Stimulated activated CD8-positive, alpha-beta memory T cell treated with anti-CD3 and anti-CD28 coated beads, Interleukin-12 subunit alpha, Interleukin-12 subunit beta, amount 100 ng/mL, for 4 hours (primary cell): ENCODE data around the gene FBLN1.
"Not testable (repeated sequence)": the region's sequence is repeated elsewhere in the genome, so short reads cannot be mapped to it uniquely, and the experiment has no call there.

Source experiments
- DNase-seq: peaks from one replicate; pipeline ENCODE4 v3.0.0-alpha.2; 2020; ENCODE audit warnings: low read depth

The FBLN1 gene

GRCh38 chr22:45502215-45503049 lies at the start of gene FBLN1:
FBLN1 (plus strand) TSS chr22:45502883; CDS start chr22:45502986, 103 bp downstream.
- no peak for DNase-seq

GRCh38 chr22:45453764-45454163 lies 48.9 kb upstream of the FBLN1 start:
- no peak for DNase-seq

GRCh38 chr22:45454275-45454674 lies 48.4 kb upstream of the FBLN1 start:
- no peak for DNase-seq

GRCh38 chr22:45455212-45455611 lies 47.5 kb upstream of the FBLN1 start:
- no peak for DNase-seq

- no peak for DNase-seq
These were observed 47.1 kb upstream of the FBLN1 start for GRCh38 chr22:45455621-45456020.

GRCh38 chr22:45456811-45457210 lies 45.9 kb upstream of the FBLN1 start:
- DNase-seq, result no peak

GRCh38 chr22:45458532-45458931 lies 44.2 kb upstream of the FBLN1 start:
- DNase-seq, result no peak

GRCh38 chr22:45459235-45459634 lies 43.4 kb upstream of the FBLN1 start:
- no peak for DNase-seq

GRCh38 chr22:45460288-45461109 lies 42.2 kb upstream of the FBLN1 start:
- DNase-seq, result no peak

- DNase-seq, result no peak
These were observed 40.5 kb upstream of the FBLN1 start for GRCh38 chr22:45462034-45462655.

- not testable (repeated sequence) for DNase-seq
These were observed 39.0 kb upstream of the FBLN1 start for GRCh38 chr22:45463691-45464090.

GRCh38 chr22:45465633-45466032 lies 37.0 kb upstream of the FBLN1 start:
- no peak for DNase-seq

- no peak for DNase-seq
These were observed 33.8 kb upstream of the FBLN1 start for GRCh38 chr22:45468872-45469271.

GRCh38 chr22:45469281-45470073 lies 33.2 kb upstream of the FBLN1 start:
- DNase-seq, result no peak

GRCh38 chr22:45470871-45471270 lies 31.8 kb upstream of the FBLN1 start:
- DNase-seq, result no peak

- no peak for DNase-seq
These were observed 30.3 kb upstream of the FBLN1 start for GRCh38 chr22:45472426-45472825.

GRCh38 chr22:45473626-45474237 lies 29.0 kb upstream of the FBLN1 start:
- DNase-seq, result no peak

- no peak for DNase-seq
These were observed 27.5 kb upstream of the FBLN1 start for GRCh38 chr22:45475063-45475747.

GRCh38 chr22:45475851-45476514 lies 26.7 kb upstream of the FBLN1 start:
- no peak for DNase-seq

- no peak for DNase-seq
These were observed 25.9 kb upstream of the FBLN1 start for GRCh38 chr22:45476814-45477213.
